ENCODE measurements around the gene FOXD4.
"Not testable (repeated sequence)": the region's sequence is repeated elsewhere in the genome, so short reads cannot be mapped to it uniquely, and the experiment has no call there.

Gene FOXD4

DNA sequence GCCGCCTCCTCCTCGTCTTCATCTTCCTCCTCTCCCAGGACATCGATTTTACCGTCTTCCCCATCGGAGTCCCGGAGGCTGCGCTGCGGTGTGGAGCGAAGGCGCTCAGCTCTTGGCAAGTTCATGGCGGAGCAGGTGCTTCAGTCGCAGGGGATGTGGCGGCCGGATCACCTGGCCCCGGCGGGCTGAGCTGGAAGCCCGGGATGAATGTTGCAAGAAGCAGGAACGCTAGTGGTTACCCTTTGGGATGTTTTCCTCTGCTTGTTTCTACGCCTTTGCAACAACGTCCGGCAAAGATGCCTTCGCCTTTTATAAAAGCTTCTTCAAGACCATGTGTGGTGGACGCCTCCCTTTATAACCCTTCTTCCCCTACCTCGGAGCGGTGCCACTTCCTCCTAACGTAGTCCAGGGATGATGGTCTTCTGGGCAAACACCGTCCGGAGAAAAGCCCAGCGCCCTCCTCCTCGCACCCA, at the start of gene FOXD4:
Gene FOXD4 (minus strand): TSS at position 423 of the 473 bp plus-strand sequence. CDS start 298 bp downstream, at position 125.
- not testable (repeated sequence) for DNase-seq (ENCODE audit: low spot score); FAIRE-seq

DNA sequence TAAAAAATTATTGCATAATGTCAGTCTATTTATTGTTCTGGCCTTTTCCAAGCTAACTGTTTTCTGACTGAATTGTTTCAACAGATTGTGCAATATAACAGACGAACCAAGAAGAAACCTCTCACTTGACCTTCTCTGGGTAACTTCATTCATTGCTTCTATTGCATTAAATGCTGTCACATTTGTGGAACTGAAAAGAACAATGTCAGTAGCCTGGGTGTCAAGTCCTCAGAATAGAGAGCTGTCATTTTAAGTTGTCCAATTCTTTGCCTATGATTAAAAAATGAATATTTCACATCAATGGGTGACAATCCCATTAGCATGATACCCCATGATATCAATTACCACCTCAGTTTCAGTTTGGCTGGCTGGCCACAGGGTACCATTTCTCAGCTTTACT, 41.7 kb upstream of the FOXD4 start:
- not testable (repeated sequence) for FAIRE-seq; DNase-seq (ENCODE audit: low spot score)

DNA sequence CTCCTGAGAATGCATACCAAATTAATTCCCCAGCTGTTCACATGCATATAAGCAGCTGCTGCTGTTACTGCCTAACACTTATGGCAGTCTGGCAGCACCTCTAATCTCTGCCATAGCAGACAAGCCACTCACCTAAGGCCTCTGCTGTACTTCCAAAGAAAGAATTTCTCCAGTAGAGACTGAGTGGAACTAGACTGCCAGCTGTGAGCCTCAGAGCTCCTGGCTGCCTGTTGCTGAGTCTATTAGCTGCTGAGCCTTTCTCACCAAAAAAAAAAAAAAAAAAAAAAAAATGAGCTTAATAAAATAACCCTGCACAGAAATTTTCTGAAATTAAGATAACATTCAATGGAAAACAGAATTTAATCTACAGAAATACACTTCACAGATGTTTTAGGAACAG, 33.0 kb upstream of the FOXD4 start:
- not testable (repeated sequence) for DNase-seq (ENCODE audit: low spot score); FAIRE-seq

DNA sequence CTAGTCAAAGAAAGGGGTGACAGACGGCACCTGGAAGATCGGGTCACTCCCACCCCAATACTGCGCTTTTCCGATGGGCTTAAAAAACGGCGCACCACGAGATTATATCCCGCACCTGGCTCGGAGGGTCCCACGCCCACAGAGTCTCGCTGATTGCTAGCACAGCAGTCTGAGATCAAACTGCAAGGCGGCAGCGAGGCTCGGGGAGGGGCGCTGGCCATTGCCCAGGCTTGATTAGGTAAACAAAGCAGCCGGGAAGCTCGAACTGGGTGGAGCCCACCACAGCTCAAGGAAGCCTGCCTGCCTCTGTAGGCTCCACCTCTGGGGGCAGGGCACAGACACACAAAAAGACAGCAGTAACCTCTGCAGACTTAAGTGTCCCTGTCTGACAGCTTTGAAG, 21.7 kb upstream of the FOXD4 start:
- FAIRE-seq; DNase-seq (ENCODE audit: low spot score): not testable (repeated sequence)

DNA sequence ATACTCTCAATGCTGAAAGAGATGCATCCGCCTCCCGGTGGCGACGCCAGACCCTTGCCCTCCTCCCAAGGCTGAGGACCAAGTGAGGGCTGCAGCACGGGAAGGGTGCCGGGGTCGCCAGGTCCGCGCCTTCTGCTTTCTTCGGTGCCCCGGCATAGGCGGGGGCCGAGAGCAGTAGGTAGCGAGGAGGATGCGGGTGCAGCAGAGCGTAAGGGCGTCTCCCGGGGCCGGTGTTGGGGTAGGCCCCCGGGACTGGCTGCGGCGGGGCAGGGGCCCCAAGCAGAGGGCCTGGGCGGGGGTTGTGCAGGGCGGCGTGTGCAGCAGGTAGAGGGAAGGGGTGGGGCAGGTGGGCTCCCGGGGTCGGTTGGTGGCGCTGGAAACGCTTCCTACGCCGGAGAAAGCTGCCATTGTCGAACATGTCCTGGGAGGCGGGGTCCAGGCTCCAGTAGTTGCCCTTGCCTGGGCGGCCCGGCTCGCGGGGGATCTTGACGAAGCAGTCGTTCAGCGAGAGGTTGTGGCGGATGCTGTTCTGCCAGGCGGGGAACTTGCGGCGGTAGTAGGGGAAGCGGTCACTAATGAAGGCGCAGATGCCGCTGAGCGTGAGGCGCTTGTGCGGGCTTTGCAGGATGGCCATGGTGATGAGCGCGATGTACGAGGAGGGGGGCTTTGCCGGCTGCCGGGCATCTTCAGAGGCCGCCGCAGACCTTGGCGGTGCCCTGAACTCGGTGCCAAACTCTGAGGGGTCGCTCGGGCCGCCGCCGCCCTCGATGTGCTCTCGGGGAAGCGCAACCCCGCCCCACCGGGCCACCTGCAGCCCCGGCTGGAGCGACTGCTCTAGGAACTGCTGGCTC, 848 bp downstream of the FOXD4 start:
- FAIRE-seq; DNase-seq (ENCODE audit: low spot score): not testable (repeated sequence)

DNA sequence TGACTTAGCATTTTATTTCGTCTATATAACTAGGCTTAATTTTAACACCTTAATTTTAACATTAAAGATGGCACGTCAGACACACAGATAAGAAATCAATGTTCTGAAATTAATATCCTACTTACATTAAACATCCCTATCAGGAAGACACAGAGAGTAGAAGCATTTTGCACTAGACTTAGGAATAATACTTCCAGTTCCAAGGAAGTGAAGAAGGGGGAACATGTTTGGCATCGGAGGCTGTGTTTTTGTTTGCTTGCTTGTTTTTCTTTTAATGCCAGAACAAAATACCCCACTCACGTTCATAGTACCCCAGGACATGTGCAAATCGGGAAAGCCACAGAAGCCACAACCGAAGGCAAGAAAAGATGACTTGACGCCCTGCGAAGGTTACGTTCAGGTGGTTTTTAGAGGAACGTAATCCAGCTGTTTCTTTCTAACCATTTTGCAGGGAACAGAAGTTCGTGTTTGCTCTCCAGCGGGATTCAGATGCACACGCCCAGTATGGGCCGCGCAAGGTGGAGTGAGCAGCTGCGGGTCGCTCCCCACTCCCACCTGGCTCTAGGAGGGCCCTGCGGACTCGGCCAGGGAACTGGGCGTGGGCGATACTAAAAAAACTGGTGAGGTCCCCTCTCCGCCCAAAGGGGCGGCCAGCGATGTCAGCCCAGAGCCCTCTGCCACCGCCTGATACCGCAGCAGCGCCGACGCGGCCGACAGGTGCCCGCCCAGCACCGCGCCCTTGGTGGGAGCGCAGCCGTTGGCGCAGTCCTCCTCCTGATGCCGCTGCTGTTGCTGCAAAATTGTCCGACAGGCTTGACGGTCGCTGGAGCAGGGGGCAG, 1.8 kb downstream of the FOXD4 start:
- FAIRE-seq; DNase-seq (ENCODE audit: low spot score): not testable (repeated sequence)

DNA sequence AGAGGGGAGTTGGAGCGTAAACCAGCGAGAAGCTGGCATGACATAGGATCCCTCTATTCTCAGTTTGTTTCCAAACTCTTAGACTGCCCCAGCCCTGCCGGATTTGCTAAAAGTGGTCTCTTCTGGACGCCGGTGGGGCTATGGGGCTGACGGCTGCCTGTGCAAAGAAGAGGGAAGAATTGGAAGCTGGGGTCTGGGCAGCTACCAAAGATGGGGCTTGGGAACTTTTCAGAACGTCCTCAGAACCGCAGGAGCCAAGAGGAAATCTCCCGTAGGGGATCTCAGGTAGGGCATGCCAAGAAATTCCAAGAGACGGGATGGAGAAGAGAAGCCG, 3.1 kb downstream of the FOXD4 start:
- FAIRE-seq; DNase-seq (ENCODE audit: low spot score): not testable (repeated sequence)

DNA sequence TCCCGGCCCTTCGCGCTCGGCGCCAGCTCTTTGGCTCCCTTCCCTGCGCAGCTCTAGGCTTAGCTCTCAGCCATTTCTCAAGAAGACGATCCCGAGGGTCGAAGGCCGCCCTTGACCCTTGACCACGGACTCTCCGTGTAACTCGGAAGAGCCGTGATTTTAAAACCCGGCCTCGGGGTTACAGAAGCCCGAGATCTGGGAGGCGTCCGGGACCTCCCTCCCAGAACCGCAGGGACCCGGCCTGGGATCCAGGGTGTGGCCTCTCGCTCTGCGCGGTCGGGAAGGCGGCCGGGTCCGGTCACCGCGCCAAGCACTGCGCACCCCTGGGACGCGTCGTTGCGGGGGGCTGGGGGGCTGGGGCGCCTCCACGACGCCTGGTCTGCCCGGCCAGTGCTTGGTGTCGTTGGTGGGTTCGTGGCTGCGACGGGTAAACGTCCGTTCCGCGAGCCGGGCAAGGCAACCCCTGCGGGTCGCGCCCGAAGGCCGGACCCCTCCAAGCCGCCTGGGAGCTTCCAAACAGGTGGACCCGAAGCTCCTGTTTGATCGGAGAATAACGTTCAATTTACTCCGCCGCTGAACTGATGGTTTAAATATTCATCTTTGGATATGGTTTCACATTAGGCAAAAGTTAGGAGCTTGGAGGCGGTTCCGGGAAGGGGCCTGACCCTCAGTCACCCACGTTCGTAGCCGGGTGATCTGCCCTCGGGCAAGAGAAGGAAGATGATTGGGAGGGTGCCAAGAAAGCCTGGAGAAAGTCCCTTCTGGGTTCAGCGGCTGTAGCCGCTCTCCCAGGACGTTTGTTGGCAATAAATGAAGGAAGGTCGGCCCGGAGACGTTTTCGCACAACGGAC, 3.7 kb downstream of the FOXD4 start:
- not testable (repeated sequence) for FAIRE-seq; DNase-seq (ENCODE audit: low spot score)

DNA sequence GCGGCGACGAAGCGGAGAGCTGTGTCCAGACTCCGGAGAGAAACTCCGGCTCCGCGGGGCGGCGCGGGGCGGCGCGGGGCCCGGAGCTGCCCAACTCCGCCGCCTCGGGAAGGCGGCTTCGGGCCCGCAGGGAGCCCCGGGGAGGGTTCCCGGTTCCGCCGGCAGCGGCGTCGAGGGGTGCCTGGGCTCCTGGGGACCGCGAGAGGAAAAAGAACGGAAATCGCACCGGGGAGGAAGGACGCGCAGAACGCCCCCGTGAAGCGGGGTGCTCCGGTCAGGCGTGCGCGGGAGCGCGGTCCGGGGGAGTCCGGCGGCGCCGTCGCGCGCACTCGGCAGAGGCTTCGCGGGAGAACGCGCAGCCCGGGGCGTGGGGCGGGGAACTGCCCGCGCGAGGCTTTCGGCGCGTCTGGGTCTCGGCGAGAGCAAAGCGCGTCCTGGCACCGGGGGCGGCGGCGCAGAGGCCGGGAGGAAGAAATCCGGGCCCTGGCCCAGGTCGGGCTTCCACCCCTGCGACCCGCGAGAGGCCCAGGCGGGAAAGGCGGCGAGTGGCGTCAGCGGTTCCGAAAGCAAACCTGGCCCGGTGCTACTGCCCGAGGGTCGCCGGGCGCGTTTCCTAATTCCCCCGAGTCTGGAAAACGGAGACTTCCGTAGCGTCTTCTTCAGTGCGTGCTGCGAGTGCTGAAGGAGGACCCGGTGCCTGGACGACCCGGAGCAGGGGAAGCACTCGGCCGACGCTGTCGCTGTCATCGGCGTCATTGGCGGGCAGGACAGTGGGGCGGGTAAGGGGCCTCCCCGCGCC, 4.5 kb downstream of the FOXD4 start:
- FAIRE-seq; DNase-seq (ENCODE audit: low spot score): not testable (repeated sequence)

DNA sequence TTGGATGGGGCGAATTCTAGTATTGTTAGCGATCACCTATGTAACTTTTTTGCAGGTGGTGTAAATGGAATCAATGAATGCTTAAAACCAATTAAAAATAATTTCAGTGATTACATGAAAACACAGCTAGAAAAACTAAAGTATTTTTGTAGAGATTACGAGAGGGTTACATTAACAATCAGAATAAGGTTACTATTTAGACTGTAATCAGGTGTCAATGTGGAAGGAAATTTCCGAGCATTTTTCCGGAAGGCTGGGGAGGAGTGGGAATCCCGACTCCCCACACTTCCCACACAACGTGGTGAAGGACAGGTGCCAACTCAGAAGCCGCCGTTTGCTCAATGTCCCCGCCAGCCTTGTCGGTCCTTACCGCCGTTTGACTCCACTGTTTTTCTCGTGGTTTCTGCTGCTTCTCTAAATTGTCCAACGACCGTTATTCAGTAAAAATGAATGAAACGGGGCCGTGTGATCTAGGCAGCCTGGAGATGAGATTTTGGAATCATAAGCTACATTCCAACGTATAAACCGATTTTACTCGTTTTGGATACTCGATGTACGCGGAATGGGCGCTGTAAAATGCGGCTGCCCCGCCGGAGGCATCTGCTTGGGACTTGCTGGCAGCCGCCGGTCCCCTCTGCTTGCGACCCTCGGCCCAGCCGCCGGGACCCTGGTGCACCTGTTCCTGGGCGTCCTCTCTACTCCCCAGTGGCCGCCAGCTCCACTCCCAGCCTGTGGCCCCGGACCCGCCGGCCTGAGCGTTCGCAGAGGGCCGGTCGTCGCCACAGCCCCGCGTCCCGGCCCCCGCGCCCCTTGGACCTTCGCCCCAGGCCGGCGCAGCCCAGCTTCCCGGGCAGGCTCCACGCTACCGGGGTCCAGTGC, 5.4 kb downstream of the FOXD4 start:
- FAIRE-seq; DNase-seq (ENCODE audit: low spot score): not testable (repeated sequence)

DNA sequence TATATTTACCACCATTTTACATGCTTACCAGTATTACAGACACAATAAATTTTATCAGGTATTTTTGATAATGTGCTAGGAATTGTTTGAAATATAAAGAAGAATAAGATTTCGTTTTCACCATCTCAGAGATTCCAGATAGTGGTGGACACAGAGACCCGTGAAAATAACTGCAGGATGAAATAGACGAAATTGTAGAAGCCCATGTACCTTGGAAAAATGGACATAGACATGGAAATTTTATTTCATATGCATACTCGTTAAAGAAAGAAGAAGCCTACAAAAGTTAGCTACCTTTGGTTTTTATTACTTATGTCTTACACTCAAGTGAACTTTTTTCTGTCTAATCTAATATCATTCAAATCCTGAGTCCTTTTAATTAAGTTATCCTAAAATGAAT, 7.5 kb downstream of the FOXD4 start:
- not testable (repeated sequence) for FAIRE-seq

DNA sequence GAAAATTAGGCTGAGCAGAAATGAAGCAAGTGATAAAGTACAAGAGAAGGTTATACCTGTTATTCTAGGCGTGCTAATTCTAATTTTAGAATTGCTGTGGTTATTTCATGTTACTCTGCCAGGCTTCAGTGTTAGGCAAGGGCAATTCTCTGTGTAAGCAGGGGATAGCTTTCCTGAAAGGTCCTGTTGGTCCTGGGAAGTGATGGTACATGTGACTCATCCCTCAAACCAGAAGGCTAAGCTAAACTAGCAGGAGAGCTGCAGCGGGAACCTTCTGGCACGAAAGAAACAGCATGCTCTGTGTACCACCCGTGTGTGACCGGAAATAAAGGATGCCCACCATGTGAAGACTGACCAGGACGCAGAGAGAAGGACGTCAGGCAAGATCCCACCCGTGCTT, 8.7 kb downstream of the FOXD4 start:
- not testable (repeated sequence) for FAIRE-seq

More for the DNA sequence above, 7.5 kb downstream of the FOXD4 start:
- DNase-seq (ENCODE audit: low spot score), result not testable (repeated sequence)

DNA sequence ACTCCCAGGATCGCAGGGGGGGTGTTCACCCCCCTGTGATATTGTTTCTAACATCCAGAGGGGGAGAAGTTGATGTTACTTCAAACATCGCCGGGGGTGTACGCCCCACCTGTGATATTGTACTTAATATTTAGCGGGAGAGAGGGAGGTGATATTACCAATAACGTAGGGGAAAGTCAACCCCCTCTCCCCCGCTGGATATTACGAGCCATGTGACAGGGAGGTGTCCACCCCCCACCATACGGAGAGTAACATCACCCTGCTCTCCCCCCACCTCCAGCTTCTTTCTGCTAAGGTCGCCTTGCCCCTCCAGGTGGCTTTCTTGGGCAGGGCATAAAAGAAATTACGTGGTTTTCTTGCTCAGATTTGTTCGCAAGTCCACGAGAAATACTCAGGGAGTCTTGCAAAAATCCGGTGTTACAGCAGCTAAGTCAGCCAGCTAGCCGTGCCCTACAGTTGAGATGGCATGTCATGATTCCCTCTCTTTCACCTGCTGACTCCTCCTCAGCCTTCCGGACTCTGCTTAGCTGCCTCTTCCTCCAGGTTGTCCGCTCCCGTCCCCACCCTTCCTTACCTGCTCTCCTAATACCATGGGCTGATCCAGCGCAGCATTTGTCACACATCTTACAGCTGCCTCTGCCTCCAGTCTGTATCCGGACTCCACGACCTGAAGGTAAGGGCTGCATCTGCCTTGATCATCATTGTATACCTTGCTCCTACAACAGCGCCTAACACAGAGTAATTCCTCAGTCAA, 9.3 kb downstream of the FOXD4 start:
- not testable (repeated sequence) for FAIRE-seq

More for the DNA sequence above, 8.7 kb downstream of the FOXD4 start:
- not testable (repeated sequence) for DNase-seq (ENCODE audit: low spot score)

DNA sequence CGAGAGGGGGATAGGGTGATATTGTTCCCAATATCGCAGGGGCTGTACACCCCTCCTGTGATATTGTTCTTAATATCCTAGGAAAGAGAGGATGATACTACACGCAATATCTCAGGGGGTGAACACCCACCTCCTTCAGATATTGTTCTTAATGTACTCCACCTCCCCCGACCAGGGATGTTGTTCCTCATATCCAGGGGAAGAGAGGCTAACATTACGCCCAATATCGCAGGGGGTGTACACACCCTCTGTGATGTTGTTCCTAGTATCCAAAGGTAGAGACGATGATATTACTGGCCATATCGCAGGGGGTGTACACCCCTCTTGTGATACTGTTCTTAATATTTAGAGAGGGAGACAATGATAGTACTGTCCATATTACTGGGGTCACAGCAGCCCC, 12.2 kb downstream of the FOXD4 start:
- not testable (repeated sequence) for FAIRE-seq; DNase-seq (ENCODE audit: low spot score)

More for the DNA sequence above, 9.3 kb downstream of the FOXD4 start:
- DNase-seq (ENCODE audit: low spot score), result not testable (repeated sequence)

DNA sequence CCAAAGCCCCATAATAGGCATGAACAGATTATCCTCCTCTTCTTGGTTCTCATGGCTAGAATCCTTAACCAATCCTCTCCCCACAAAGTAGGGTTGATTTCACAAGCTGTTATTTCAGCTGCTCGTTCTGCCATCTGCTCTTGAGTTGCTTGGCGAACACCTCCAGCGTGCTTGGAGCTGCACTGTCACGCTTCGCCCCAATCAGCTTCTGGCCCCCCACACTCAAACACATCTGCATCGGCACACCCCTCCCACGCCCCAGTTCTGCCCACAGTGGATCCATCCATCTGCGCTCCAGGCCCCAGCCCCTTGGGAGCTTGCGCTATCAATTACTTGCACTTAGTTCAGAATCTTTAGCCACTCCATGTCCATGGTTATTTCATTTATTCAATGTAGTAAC, 17.8 kb downstream of the FOXD4 start:
- FAIRE-seq; DNase-seq (ENCODE audit: low spot score): not testable (repeated sequence)

DNA sequence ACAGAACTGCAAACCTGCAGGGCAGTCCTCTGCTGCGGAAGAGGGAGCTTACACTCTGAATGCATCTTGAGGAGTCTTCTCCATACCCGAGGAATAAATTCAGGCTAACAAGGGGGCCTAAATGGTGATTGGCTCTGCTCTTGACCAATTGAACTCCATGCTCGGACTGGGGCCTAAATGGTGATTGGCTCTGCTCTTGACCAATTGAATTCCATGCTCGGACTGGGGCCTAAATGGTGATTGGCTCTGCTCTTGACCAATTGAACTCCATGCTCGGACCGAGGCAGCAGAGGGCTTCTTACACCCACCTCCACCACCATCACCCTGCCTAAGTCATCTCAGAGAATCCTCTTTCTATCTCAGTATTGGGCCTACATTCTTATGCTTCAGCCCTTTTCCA, 18.4 kb downstream of the FOXD4 start:
- DNase-seq (ENCODE audit: low spot score); FAIRE-seq: not testable (repeated sequence)

DNA sequence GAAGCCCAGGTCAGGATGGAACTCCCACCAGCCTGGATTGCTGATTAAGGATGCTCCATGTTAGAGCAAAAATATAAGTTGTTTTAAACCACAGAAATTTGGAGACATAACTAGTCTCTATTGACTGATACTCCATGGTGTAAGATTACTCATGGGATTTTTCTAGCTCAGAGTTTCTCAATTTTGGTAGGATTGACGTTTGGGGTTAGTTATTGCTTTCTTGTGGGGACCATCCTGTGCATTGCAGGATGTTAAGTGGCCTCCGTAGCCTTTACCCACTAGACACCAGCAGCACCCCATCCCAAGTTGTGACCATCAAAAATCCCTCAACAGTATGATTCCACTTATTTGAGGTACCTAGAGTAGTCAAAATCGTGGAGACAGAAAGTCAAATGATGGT, 19.4 kb downstream of the FOXD4 start:
- DNase-seq (ENCODE audit: low spot score); FAIRE-seq: not testable (repeated sequence)

DNA sequence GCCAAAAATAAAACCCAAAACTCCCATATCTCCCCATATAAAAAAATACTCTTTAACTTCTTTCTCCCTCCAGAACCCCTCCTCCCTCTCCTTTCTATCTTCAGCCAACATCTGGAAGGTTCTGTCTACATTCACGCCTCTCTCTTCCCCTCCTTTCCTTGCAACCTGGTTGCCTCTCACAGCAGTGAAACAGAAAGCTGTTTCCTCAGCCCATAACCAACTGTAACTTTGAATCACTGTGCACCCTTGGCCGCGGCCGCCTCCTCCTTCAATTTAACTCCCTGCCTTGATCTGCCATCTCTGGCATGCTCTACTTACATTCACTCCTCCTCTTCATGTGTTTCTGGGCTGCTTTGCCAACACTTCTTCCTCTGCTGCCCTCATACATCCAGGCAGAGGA, 23.2 kb downstream of the FOXD4 start:
- DNase-seq (ENCODE audit: low spot score); FAIRE-seq: not testable (repeated sequence)

All from RCC 7860 (cell line).